WTC11 (cell line): ENCODE data around the gene PKP2. TPM values are rescaled to one million over a fixed set of nuclear protein-coding genes. Genes with fewer than 3 reads are reported as not detected.

ENCODE experiments used
- ATAC-seq: fragments of 200-7000 bp; cut with Tn5 transposase; 2 replicates; pipeline ENCODE4 v1.10.0; 2021; ENCODE audit warnings: mild to moderate bottlenecking, moderate library complexity
- CTCF ChIA-PET: fragments of 300-600 bp; sonication (Branson Sonifier 250); formaldehyde crosslinking; loops from one replicate; lab custom pipeline; 2021; ENCODE audit warnings: antibody characterized with exemption; lab: Charles Lee
- POLR2A ChIA-PET: fragments of 350-600 bp; sonication (Branson Sonifier 250); formaldehyde crosslinking; loops from one replicate; lab custom pipeline; 2021; ENCODE audit warnings: antibody characterized with exemption; lab: Charles Lee
- DNase-seq: peaks from one replicate; pipeline ENCODE4 v3.0.0; 2021; ENCODE audit warnings: low spot score
- H3K27ac Mint-ChIP-seq: 2 replicates; pipeline ENCODE4 v1.8.0; 2021; ENCODE audit warnings: mixed read lengths
- H3K27me3 Mint-ChIP-seq: 2 replicates; pipeline ENCODE4 v1.8.0; 2021; ENCODE audit warnings: low read depth, mild to moderate bottlenecking, moderate library complexity, mixed read lengths
- H3K36me3 Mint-ChIP-seq: 2 replicates; pipeline ENCODE4 v1.8.0; 2021; ENCODE audit warnings: mixed read lengths
- H3K4me1 Mint-ChIP-seq: 2 replicates; pipeline ENCODE4 v1.8.0; 2022; ENCODE audit warnings: mixed read lengths
- H3K4me3 Mint-ChIP-seq: 2 replicates; pipeline ENCODE4 v1.8.0; 2021; ENCODE audit warnings: mild to moderate bottlenecking, moderate library complexity, mixed read lengths
- H3K9me3 Mint-ChIP-seq: 2 replicates; pipeline ENCODE4 v1.8.0; 2021; ENCODE audit warnings: mixed read lengths
- CBFB ChIP-seq: sonication (generic); formaldehyde crosslinking; IDR thresholded peaks from 2 replicates; pipeline ENCODE4 v1.8.1; 2022; ENCODE audit warnings: mild to moderate bottlenecking, low read depth, missing genetic modification reagents
- CREB1 ChIP-seq: sonication (generic); formaldehyde crosslinking; IDR thresholded peaks from 2 replicates; pipeline ENCODE4 v1.8.0; 2023; ENCODE audit warnings: mild to moderate bottlenecking, missing genetic modification reagents
- ELF4 ChIP-seq: sonication (generic); formaldehyde crosslinking; IDR thresholded peaks from 2 replicates; pipeline ENCODE4 v1.8.1; 2022; ENCODE audit warnings: low read depth, mild to moderate bottlenecking, moderate library complexity, missing genetic modification reagents
- ETV6 ChIP-seq: sonication (generic); formaldehyde crosslinking; IDR thresholded peaks from 2 replicates; pipeline ENCODE4 v1.8.1; 2022; ENCODE audit warnings: mild to moderate bottlenecking, missing genetic modification reagents
- GABPB1 ChIP-seq: sonication (generic); formaldehyde crosslinking; IDR thresholded peaks from 2 replicates; pipeline ENCODE4 v1.8.1; 2023; ENCODE audit warnings: mild to moderate bottlenecking, missing genetic modification reagents
- JUN ChIP-seq: sonication (generic); formaldehyde crosslinking; IDR thresholded peaks from 2 replicates; pipeline ENCODE4 v1.8.0; 2023; ENCODE audit warnings: mild to moderate bottlenecking, missing genetic modification reagents
- NFE2L1 ChIP-seq: sonication (generic); formaldehyde crosslinking; IDR thresholded peaks from 2 replicates; pipeline ENCODE4 v1.8.1; 2023; ENCODE audit warnings: missing genetic modification reagents
- OVOL2 ChIP-seq: fragments of 250-450 bp; sonication (Bioruptor Pico); IDR thresholded peaks from 2 replicates; pipeline ENCODE4 v1.9.0; 2021; ENCODE audit warnings: mild to moderate bottlenecking, borderline replicate concordance
- RELA ChIP-seq: sonication (generic); formaldehyde crosslinking; IDR thresholded peaks from 2 replicates; pipeline ENCODE4 v1.8.1; 2022; ENCODE audit warnings: missing genetic modification reagents, mild to moderate bottlenecking, borderline replicate concordance
- SMAD3 ChIP-seq: sonication (generic); formaldehyde crosslinking; IDR thresholded peaks from 2 replicates; pipeline ENCODE4 v1.8.0; 2022; ENCODE audit warnings: missing genetic modification reagents, mild to moderate bottlenecking, borderline replicate concordance
- SMAD4 ChIP-seq: sonication (generic); formaldehyde crosslinking; IDR thresholded peaks from 2 replicates; pipeline ENCODE4 v1.8.0; 2022; ENCODE audit warnings: mild to moderate bottlenecking, missing genetic modification reagents
- SOX15 ChIP-seq: fragments of 250-450 bp; sonication (Bioruptor Pico); IDR thresholded peaks from 2 replicates; pipeline ENCODE4 v1.9.0; 2021; ENCODE audit warnings: mild to moderate bottlenecking
- SP1 ChIP-seq: sonication (generic); formaldehyde crosslinking; conservative IDR thresholded peaks from 2 replicates; pipeline ENCODE4 v1.8.1; 2022; ENCODE audit warnings: missing genetic modification reagents
- TCF7 ChIP-seq: sonication (generic); formaldehyde crosslinking; IDR thresholded peaks from 2 replicates; pipeline ENCODE4 v1.8.0; 2022; ENCODE audit warnings: mild to moderate bottlenecking, low read depth, missing genetic modification reagents, moderate library complexity
- TEAD4 ChIP-seq: sonication (generic); formaldehyde crosslinking; IDR thresholded peaks from 2 replicates; pipeline ENCODE4 v1.8.0; 2022; ENCODE audit warnings: mild to moderate bottlenecking, missing genetic modification reagents
- TP53 ChIP-seq: sonication (generic); formaldehyde crosslinking; IDR thresholded peaks from 2 replicates; pipeline ENCODE4 v1.8.1; 2023; ENCODE audit warnings: mild to moderate bottlenecking, missing genetic modification reagents
- ZNF121 ChIP-seq: sonication (generic); formaldehyde crosslinking; IDR thresholded peaks from 2 replicates; pipeline ENCODE4 v1.8.0; 2023; ENCODE audit warnings: missing genetic modification reagents
- ZNF138 ChIP-seq: sonication (generic); formaldehyde crosslinking; conservative IDR thresholded peaks from 2 replicates; pipeline ENCODE4 v1.8.1; 2022; ENCODE audit warnings: mild to moderate bottlenecking, moderate library complexity, missing genetic modification reagents
- ZNF396 ChIP-seq: fragments of 250-450 bp; sonication (Bioruptor Pico); IDR thresholded peaks from 2 replicates; pipeline ENCODE4 v1.8.0; 2021; ENCODE audit warnings: mild to moderate bottlenecking, moderate library complexity, borderline replicate concordance
- ZNF423 ChIP-seq: fragments of 250-450 bp; sonication (Bioruptor Pico); IDR thresholded peaks from 2 replicates; pipeline ENCODE4 v2.1.2; 2022; ENCODE audit warnings: mild to moderate bottlenecking, moderate library complexity
- ZNF671 ChIP-seq: fragments of 250-450 bp; sonication (Bioruptor Pico); IDR thresholded peaks from 2 replicates; pipeline ENCODE4 v1.8.0; 2021; ENCODE audit warnings: mild to moderate bottlenecking
- total RNA-seq: library from RNA; stranded (reverse); gene quantifications from 3 replicates; pipeline ENCODE4 v1.2.3, GENCODE V29; 2021
- TF ChIP-seq, protein P1 (sequence below): sonication (generic); formaldehyde crosslinking; IDR thresholded peaks from 2 replicates; pipeline ENCODE4 v1.8.1; 2023; ENCODE audit warnings: mild to moderate bottlenecking, missing genetic modification reagents, moderate library complexity
- TF ChIP-seq, protein P2 (sequence below): sonication (generic); formaldehyde crosslinking; IDR thresholded peaks from 2 replicates; pipeline ENCODE4 v1.8.1; 2022; ENCODE audit warnings: missing genetic modification reagents, borderline replicate concordance
- TF ChIP-seq, protein P3 (sequence below): fragments of 250-450 bp; sonication (Bioruptor Pico); IDR thresholded peaks from 2 replicates; pipeline ENCODE4 v1.8.0; 2021; ENCODE audit warnings: mild to moderate bottlenecking
- TF ChIP-seq, protein P4 (sequence below): sonication (generic); formaldehyde crosslinking; IDR thresholded peaks from 2 replicates; pipeline ENCODE4 v1.8.0; 2022; ENCODE audit warnings: mild to moderate bottlenecking, missing genetic modification reagents
- TF ChIP-seq, protein P5 (sequence below): sonication (generic); formaldehyde crosslinking; IDR thresholded peaks from 2 replicates; pipeline ENCODE4 v1.8.1; 2023; ENCODE audit warnings: mild to moderate bottlenecking, missing genetic modification reagents
- TF ChIP-seq, protein P6 (sequence below): sonication (generic); formaldehyde crosslinking; IDR thresholded peaks from 2 replicates; pipeline ENCODE4 v1.8.0; 2023; ENCODE audit warnings: missing genetic modification reagents

Gene PKP2
- total RNA-seq, 1 experiment from 2014 or later = 22.0 TPM

DNA sequence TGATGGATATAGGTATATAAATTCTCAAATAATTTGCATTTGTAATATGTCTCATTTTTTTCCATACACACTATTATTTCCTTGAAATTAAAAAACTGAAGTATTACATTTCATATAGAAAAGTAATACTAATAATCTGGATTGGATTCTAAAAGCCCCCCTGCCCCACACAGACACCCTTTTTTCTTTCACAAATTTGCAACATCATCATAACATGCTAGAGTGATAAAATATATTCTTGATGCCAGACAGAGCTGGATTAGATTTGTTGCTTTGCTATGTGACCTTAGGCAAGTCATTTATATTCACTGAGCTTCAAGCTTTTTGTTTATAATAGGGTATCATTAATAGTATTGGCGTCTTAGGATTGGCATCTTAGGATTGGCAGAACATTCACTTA is 6.7 kb upstream of the PKP2 start:
- ChIA-PET CTCF (interaction anchor here (1.1 to 1.4 kb wide), 2 partner anchors 147 to 148 kb away, joined by 3 to 4 read pairs; partner anchors contain the start of gene YARS2), POLR2A (no interaction called here)
- peaks cover 9% of the 10 kb centered on the region; the same call in 1 of the 2 replicates for H3K4me1 Mint-ChIP-seq
- H3K27ac Mint-ChIP-seq = no peak overlapping the region
- no peaks in the 10 kb centered on the region for H3K27me3 Mint-ChIP-seq
- H3K36me3 Mint-ChIP-seq = no peaks in the 10 kb centered on the region
- no peaks in the 10 kb centered on the region for H3K9me3 Mint-ChIP-seq
- H3K4me3 Mint-ChIP-seq = no peak overlapping the region
- no peak for DNase-seq
- TF ChIP-seq ZNF423 (CRISPR knock-in tag) (no peak), CBFB (CRISPR knock-in tag) (no peak), SMAD4 (no peak), JUN (CRISPR knock-in tag) (no peak), GABPB1 (CRISPR knock-in tag) (no peak), TEAD4 (no peak), TP53 (no peak), NFE2L1 (CRISPR knock-in tag) (no peak), TCF7 (CRISPR knock-in tag) (no peak), RELA (CRISPR knock-in tag) (no peak), ZNF396 (CRISPR knock-in tag) (no peak), ETV6 (CRISPR knock-in tag) (no peak), ELF4 (no peak)
- TF ChIP-seq, protein P1, sequence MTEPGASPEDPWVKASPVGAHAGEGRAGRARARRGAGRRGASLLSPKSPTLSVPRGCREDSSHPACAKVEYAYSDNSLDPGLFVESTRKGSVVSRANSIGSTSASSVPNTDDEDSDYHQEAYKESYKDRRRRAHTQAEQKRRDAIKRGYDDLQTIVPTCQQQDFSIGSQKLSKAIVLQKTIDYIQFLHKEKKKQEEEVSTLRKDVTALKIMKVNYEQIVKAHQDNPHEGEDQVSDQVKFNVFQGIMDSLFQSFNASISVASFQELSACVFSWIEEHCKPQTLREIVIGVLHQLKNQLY (CRISPR knock-in tag) = no peak
- TF ChIP-seq, protein P2, sequence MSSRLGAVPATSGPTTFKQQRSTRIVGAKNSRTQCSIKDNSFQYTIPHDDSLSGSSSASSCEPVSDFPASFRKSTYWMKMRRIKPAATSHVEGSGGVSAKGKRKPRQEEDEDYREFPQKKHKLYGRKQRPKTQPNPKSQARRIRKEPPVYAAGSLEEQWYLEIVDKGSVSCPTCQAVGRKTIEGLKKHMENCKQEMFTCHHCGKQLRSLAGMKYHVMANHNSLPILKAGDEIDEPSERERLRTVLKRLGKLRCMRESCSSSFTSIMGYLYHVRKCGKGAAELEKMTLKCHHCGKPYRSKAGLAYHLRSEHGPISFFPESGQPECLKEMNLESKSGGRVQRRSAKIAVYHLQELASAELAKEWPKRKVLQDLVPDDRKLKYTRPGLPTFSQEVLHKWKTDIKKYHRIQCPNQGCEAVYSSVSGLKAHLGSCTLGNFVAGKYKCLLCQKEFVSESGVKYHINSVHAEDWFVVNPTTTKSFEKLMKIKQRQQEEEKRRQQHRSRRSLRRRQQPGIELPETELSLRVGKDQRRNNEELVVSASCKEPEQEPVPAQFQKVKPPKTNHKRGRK = no peak
- TF ChIP-seq, protein P3, sequence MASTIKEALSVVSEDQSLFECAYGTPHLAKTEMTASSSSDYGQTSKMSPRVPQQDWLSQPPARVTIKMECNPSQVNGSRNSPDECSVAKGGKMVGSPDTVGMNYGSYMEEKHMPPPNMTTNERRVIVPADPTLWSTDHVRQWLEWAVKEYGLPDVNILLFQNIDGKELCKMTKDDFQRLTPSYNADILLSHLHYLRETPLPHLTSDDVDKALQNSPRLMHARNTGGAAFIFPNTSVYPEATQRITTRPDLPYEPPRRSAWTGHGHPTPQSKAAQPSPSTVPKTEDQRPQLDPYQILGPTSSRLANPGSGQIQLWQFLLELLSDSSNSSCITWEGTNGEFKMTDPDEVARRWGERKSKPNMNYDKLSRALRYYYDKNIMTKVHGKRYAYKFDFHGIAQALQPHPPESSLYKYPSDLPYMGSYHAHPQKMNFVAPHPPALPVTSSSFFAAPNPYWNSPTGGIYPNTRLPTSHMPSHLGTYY (CRISPR knock-in tag) = no peak
- ATAC-seq = no peak

DNA sequence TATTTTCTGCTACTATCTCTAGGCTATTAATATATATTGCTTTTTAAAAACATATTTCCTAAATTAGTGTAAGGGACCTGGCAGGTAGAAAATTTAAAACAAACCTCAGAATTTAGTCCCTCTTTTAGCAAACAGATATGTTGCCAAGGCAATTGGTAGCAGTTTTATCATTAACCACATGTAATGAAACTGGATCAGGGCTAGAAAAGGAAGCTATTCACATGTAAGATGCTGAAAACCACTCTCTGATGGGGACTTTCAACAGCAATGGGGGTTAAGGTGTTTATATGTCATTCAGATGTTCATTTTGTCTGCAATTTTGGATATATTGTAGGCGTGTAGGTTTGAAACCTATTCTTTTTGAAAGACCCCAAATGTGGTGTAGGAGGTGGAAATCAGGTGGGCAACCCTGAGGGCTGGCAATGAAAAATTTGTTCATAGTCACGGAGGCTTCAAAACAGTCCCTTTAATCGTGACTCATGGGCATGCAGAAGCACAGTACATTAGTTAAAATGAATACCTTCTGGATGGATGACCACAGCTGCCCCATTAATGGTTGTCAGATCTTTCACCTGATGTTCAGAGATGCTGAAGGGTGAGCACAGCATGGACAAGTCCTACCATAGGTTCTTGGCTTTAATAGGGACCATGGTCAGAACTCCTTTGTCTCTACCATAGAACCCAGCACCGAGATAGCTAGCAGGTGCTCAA is 5.9 kb upstream of the PKP2 start:
- no peak for TF ChIP-seq ZNF396 (CRISPR knock-in tag)
- no peak for TF ChIP-seq ZNF121 (CRISPR knock-in tag)
- TF ChIP-seq JUN (CRISPR knock-in tag) = no peak
- TF ChIP-seq SOX15 (CRISPR knock-in tag) = no peak
- TF ChIP-seq, protein P4, sequence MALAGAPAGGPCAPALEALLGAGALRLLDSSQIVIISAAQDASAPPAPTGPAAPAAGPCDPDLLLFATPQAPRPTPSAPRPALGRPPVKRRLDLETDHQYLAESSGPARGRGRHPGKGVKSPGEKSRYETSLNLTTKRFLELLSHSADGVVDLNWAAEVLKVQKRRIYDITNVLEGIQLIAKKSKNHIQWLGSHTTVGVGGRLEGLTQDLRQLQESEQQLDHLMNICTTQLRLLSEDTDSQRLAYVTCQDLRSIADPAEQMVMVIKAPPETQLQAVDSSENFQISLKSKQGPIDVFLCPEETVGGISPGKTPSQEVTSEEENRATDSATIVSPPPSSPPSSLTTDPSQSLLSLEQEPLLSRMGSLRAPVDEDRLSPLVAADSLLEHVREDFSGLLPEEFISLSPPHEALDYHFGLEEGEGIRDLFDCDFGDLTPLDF (CRISPR knock-in tag) = no peak
- TF ChIP-seq, protein P5, sequence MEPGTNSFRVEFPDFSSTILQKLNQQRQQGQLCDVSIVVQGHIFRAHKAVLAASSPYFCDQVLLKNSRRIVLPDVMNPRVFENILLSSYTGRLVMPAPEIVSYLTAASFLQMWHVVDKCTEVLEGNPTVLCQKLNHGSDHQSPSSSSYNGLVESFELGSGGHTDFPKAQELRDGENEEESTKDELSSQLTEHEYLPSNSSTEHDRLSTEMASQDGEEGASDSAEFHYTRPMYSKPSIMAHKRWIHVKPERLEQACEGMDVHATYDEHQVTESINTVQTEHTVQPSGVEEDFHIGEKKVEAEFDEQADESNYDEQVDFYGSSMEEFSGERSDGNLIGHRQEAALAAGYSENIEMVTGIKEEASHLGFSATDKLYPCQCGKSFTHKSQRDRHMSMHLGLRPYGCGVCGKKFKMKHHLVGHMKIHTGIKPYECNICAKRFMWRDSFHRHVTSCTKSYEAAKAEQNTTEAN (CRISPR knock-in tag) = no peak
- no peak for TF ChIP-seq NFE2L1 (CRISPR knock-in tag)
- no peak for TF ChIP-seq CREB1 (CRISPR knock-in tag)
- TF ChIP-seq SMAD3 (CRISPR knock-in tag) = no peak
- TF ChIP-seq ETV6 (CRISPR knock-in tag) = no peak
- no peak for TF ChIP-seq ZNF138
- TF ChIP-seq ZNF423 (CRISPR knock-in tag) = no peak
- TF ChIP-seq, protein P6, sequence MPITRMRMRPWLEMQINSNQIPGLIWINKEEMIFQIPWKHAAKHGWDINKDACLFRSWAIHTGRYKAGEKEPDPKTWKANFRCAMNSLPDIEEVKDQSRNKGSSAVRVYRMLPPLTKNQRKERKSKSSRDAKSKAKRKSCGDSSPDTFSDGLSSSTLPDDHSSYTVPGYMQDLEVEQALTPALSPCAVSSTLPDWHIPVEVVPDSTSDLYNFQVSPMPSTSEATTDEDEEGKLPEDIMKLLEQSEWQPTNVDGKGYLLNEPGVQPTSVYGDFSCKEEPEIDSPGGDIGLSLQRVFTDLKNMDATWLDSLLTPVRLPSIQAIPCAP (CRISPR knock-in tag) = no peak
- no peak for TF ChIP-seq OVOL2 (CRISPR knock-in tag)
- TF ChIP-seq SP1 (CRISPR knock-in tag) = no peak
- TF ChIP-seq ZNF671 (CRISPR knock-in tag) = no peak
- peaks cover 16% of the 10 kb centered on the region for H3K4me1 Mint-ChIP-seq
- CTCF ChIA-PET = interaction anchor here (1.1 to 1.4 kb wide), 2 partner anchors 17 to 147 kb away, joined by 4 read pairs; partner anchors contain the start of gene YARS2

More for the DNA sequence above, 5.9 kb upstream of the PKP2 start:
- Mint-ChIP-seq H3K27me3 (no peaks in the 10 kb centered on the region), H3K9me3 (no peaks in the 10 kb centered on the region), H3K4me3 (no peak overlapping the region), H3K27ac (no peak overlapping the region), H3K36me3 (no peaks in the 10 kb centered on the region)
- DNase-seq = no peak
- no peak for ATAC-seq
- POLR2A ChIA-PET = no interaction called here
